ENCODE results near the gene YDJC.
"Not testable (repeated sequence)": the region's sequence is repeated elsewhere in the genome, so short reads cannot be mapped to it uniquely, and the experiment has no call there.

The YDJC gene

GRCh38 chr22:21611210-21611977, 18.4 kb downstream of the YDJC start:
- no peak overlapping the region for H3K4me3 ChIP-seq (ENCODE audit: low read length)
- no peak for TF ChIP-seq CTCF (conservative IDR thresholded peaks at IDR 0.05; ENCODE audit: low read depth, low read length)
- no peak for DNase-seq (ENCODE audit: low read depth)

GRCh38 chr22:21609556-21610157, 20.2 kb downstream of the YDJC start:
- H3K4me3 ChIP-seq (ENCODE audit: low read length); DNase-seq (ENCODE audit: low read depth): not testable (repeated sequence)

- H3K4me3 ChIP-seq (ENCODE audit: low read length), result no peak overlapping the region
- no peak for DNase-seq (ENCODE audit: low read depth)
- no peak for TF ChIP-seq CTCF (conservative IDR thresholded peaks at IDR 0.05; ENCODE audit: low read depth, low read length)
Measured at GRCh38 chr22:21606775-21607174, 23.0 kb downstream of the YDJC start.

- H3K4me3 ChIP-seq (ENCODE audit: low read length), result no peak overlapping the region
- no peak for TF ChIP-seq CTCF (conservative IDR thresholded peaks at IDR 0.05; ENCODE audit: low read depth, low read length)
- DNase-seq (ENCODE audit: low read depth), result no peak
Measured at GRCh38 chr22:21605887-21606564, 23.8 kb downstream of the YDJC start.

DNA sequence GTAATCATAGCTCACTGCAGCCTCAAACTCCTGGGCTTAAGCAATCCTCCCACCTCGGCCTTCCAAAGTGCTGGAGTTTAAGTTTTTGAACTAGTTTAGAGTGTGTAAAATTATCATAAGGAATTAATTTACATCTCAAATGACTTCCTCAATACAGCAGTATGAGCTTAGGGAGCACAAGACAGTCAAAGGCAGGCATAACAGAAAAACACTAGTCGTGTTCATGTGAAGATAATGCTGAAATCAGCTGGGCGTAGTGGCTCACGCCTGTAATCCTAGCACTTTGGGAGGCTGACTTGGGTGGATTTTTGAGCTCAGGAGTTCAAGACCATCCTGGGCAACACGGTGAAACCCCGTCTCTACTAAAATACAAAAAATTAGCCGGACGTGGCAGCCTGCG, 25.8 kb downstream of the YDJC start:
- DNase-seq (ENCODE audit: low read depth), result no peak
- no peak for TF ChIP-seq CTCF (conservative IDR thresholded peaks at IDR 0.05; ENCODE audit: low read depth, low read length)

DNA sequence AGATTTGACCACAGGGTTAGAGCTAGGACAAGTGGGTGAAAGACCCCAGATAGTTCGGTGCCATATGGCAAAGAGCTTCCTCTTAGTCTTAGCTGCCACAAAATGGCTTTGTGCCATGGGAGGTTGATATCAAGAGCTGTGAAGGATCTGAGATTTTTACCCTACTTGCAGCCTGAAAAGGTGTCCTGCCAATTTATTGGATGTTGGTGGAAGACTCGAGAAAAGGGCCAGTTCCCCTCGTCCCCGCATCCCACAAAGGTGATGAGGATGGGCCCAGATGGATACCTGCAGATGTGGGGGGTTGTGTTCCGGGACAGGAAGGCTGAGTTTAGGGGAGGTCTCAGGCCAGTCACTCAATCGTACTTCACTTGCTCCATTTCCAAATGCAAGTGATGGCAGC, 27.2 kb downstream of the YDJC start:
- H3K4me3 ChIP-seq (ENCODE audit: low read length), result no peak overlapping the region
- no peak for TF ChIP-seq CTCF (conservative IDR thresholded peaks at IDR 0.05; ENCODE audit: low read depth, low read length)
- DNase-seq (ENCODE audit: low read depth), result no peak

More for the DNA sequence above, 25.8 kb downstream of the YDJC start:
- no peak overlapping the region for H3K4me3 ChIP-seq (ENCODE audit: low read length)

- TF ChIP-seq CTCF (conservative IDR thresholded peaks at IDR 0.05; ENCODE audit: low read depth, low read length), result no peak
- DNase-seq (ENCODE audit: low read depth), result no peak
- H3K4me3 ChIP-seq (ENCODE audit: low read length), result no peak overlapping the region
Measured at GRCh38 chr22:21599053-21599893, 30.5 kb downstream of the YDJC start.

Measured in retinal pigment epithelial cell (primary cell).